Measurements from ENCODE around the gene DRD3. TPM values are rescaled to one million over a fixed set of nuclear protein-coding genes. Genes with fewer than 3 reads are reported as not detected.

The DRD3 gene
- total RNA-seq, 1 experiment from 2014 or later = not detected

- no peaks in the 10 kb centered on the region for H3K4me1 Mint-ChIP-seq (ENCODE audit: insufficient read depth, unreplicated experiment)
- no peak for DNase-seq (ENCODE audit: unreplicated experiment)
- TF ChIP-seq, protein P1, sequence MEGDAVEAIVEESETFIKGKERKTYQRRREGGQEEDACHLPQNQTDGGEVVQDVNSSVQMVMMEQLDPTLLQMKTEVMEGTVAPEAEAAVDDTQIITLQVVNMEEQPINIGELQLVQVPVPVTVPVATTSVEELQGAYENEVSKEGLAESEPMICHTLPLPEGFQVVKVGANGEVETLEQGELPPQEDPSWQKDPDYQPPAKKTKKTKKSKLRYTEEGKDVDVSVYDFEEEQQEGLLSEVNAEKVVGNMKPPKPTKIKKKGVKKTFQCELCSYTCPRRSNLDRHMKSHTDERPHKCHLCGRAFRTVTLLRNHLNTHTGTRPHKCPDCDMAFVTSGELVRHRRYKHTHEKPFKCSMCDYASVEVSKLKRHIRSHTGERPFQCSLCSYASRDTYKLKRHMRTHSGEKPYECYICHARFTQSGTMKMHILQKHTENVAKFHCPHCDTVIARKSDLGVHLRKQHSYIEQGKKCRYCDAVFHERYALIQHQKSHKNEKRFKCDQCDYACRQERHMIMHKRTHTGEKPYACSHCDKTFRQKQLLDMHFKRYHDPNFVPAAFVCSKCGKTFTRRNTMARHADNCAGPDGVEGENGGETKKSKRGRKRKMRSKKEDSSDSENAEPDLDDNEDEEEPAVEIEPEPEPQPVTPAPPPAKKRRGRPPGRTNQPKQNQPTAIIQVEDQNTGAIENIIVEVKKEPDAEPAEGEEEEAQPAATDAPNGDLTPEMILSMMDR (IDR thresholded peaks at IDR 0.05; ENCODE audit: unreplicated experiment) = no peak
- H3K4me3 Mint-ChIP-seq (ENCODE audit: unreplicated experiment) = no peak overlapping the region
- ChIA-PET POLR2A (no interaction called here), CTCF (no interaction called here)
- intact Hi-C loops (cut with micrococcal nuclease) = no loop called here
- peaks cover 46% of the 10 kb centered on the region for H3K36me3 Mint-ChIP-seq (ENCODE audit: insufficient read depth, unreplicated experiment)
- H3K9me3 Mint-ChIP-seq (ENCODE audit: unreplicated experiment) = no peaks in the 10 kb centered on the region
- H3K27ac Mint-ChIP-seq (ENCODE audit: low read depth, unreplicated experiment) = no peak overlapping the region
- H3K27me3 Mint-ChIP-seq (ENCODE audit: insufficient read depth, unreplicated experiment) = no peaks in the 10 kb centered on the region
- no TSS peak for BruUV-seq (replicated peaks)
Measured at GRCh38 chr3:114086356-114086755, 92.5 kb downstream of the DRD3 start.

DNA sequence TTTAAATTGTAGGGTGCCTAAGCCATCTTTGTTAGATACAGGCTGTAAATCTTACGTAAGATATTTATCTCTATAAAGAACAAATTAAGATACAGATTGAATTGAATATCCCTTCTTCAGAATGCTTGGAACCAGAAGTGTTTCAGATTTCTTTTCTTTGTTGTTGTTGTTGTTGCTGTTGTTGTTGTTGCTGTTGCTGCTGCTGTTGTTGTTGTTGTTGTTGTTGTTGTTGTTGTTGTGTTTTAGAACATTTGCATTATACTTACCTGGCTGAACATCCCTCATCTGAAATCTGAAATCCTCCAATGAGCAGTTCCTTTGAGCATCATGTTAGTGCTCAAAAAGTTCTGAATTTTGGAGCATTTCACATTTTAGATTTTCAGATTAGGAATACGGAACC lies 95.7 kb downstream of the DRD3 start:
- no peaks in the 10 kb centered on the region for H3K9me3 Mint-ChIP-seq (ENCODE audit: unreplicated experiment)
- intact Hi-C loops (cut with micrococcal nuclease) = no loop called here
- no TSS peak for BruUV-seq (replicated peaks)
- peaks cover 74% of the 10 kb centered on the region for H3K36me3 Mint-ChIP-seq (ENCODE audit: insufficient read depth, unreplicated experiment)
- ChIA-PET POLR2A (no interaction called here), CTCF (no interaction called here)
- no peaks in the 10 kb centered on the region for H3K4me1 Mint-ChIP-seq (ENCODE audit: insufficient read depth, unreplicated experiment)
- TF ChIP-seq, protein P1 (IDR thresholded peaks at IDR 0.05; ENCODE audit: unreplicated experiment) = no peak
- no peak overlapping the region for H3K27ac Mint-ChIP-seq (ENCODE audit: low read depth, unreplicated experiment)
- H3K27me3 Mint-ChIP-seq (ENCODE audit: insufficient read depth, unreplicated experiment) = no peaks in the 10 kb centered on the region
- DNase-seq (ENCODE audit: unreplicated experiment) = no peak
- H3K4me3 Mint-ChIP-seq (ENCODE audit: unreplicated experiment) = no peak overlapping the region

- Mint-ChIP-seq H3K4me1 (ENCODE audit: insufficient read depth, unreplicated experiment) (no peaks in the 10 kb centered on the region), H3K36me3 (ENCODE audit: insufficient read depth, unreplicated experiment) (peaks cover 83% of the 10 kb centered on the region), H3K9me3 (ENCODE audit: unreplicated experiment) (no peaks in the 10 kb centered on the region), H3K27me3 (ENCODE audit: insufficient read depth, unreplicated experiment) (no peaks in the 10 kb centered on the region), H3K27ac (ENCODE audit: low read depth, unreplicated experiment) (no peak overlapping the region), H3K4me3 (ENCODE audit: unreplicated experiment) (no peak overlapping the region)
- TF ChIP-seq, protein P1 (IDR thresholded peaks at IDR 0.05; ENCODE audit: unreplicated experiment) = no peak
- CTCF ChIA-PET = no interaction called here
- POLR2A ChIA-PET = no interaction called here
- no TSS peak for BruUV-seq (replicated peaks)
- intact Hi-C loops (cut with micrococcal nuclease) = no loop called here
- no peak for DNase-seq (ENCODE audit: unreplicated experiment)
Measured at GRCh38 chr3:114081037-114081436, 97.8 kb downstream of the DRD3 start.

DNA sequence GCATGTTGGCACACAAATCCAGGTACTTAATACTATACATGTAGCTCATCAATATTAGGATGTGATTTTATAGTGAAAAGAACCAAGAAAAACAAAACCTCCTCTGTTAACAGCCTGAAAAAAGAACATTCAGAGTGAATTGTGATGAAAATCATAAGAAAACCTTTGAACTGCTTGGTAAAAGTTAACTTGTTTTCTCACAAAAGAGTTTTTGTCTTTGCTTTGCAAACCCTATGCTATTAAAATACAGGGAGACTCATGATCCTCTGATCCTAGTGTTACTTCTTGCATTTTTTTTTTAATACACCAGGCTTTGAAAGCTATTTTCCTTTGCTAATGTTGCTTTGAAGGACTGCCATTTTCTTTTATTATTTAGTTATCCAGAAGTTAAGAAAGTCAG lies 98.7 kb downstream of the DRD3 start:
- Mint-ChIP-seq H3K9me3 (ENCODE audit: unreplicated experiment) (no peaks in the 10 kb centered on the region), H3K4me3 (ENCODE audit: unreplicated experiment) (no peak overlapping the region), H3K27ac (ENCODE audit: low read depth, unreplicated experiment) (no peak overlapping the region), H3K36me3 (ENCODE audit: insufficient read depth, unreplicated experiment) (peaks cover 84% of the 10 kb centered on the region), H3K27me3 (ENCODE audit: insufficient read depth, unreplicated experiment) (no peaks in the 10 kb centered on the region), H3K4me1 (ENCODE audit: insufficient read depth, unreplicated experiment) (no peaks in the 10 kb centered on the region)
- DNase-seq (ENCODE audit: unreplicated experiment) = no peak
- ChIA-PET POLR2A (no interaction called here), CTCF (no interaction called here)
- intact Hi-C loops (cut with micrococcal nuclease) = no loop called here
- TF ChIP-seq, protein P1 (IDR thresholded peaks at IDR 0.05; ENCODE audit: unreplicated experiment) = no peak
- no TSS peak for BruUV-seq (replicated peaks)
